HG03103 (cell line): Measurements from ENCODE around the gene KRT25.

ENCODE experiments used
- ATAC-seq: cut with Tn5 transposase; IDR thresholded peaks from one replicate; pipeline ENCODE4 v1.9.1; 2021; ENCODE audit warnings: low read depth; ENCODE audit not compliant: unreplicated experiment

The KRT25 gene

DNA sequence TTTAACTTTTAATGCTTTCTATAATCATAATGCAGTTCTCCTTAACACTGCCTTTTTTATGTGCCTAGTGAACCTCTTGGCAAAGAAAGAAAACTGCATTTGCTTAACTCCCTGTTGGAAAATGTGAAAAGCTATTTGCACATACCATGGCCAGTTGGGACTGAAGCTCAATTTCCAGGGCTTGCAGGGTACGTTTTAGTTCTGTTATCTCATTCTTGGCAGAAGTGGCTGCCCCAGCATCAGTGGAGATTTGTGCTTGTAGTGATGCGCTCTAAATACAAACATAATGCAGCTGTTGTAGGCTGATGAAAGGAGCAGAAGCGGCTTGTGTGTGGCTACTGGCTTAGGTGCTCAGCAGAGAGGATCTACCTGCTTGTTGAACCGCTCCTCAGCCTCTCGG, 55.3 kb downstream of the KRT25 start:
- no peak for ATAC-seq

DNA sequence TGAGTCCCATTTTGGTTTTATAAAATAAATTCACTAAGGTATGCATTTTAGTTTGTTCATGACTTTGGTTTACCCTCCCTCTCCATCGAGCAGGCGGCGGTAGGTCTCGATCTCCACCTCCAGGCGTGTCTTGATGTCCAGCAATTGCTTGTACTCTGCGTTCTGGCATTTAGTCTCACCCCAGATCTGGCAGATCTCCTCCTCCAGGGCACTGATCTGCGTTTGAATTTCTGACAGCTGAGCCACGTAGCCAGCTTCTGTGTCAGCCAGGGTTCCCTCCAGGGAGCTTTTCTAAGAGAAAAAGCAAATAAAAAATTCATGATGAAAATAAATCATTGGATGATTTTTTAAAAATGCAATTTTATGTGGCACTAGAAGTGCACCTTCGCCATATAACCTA, 55.8 kb downstream of the KRT25 start:
- ATAC-seq = no peak
